HG02798 (cell line): ENCODE measurements around the gene CYB561D1.

ENCODE experiments used
- ATAC-seq: cut with Tn5 transposase; IDR thresholded peaks from one replicate; pipeline ENCODE4 v1.9.1; 2021; ENCODE audit warnings: mild to moderate bottlenecking; ENCODE audit not compliant: unreplicated experiment, poor library complexity

Gene CYB561D1

GRCh38 chr1:109499081-109499480 lies 5.2 kb downstream of the CYB561D1 start:
- ATAC-seq = no peak

DNA sequence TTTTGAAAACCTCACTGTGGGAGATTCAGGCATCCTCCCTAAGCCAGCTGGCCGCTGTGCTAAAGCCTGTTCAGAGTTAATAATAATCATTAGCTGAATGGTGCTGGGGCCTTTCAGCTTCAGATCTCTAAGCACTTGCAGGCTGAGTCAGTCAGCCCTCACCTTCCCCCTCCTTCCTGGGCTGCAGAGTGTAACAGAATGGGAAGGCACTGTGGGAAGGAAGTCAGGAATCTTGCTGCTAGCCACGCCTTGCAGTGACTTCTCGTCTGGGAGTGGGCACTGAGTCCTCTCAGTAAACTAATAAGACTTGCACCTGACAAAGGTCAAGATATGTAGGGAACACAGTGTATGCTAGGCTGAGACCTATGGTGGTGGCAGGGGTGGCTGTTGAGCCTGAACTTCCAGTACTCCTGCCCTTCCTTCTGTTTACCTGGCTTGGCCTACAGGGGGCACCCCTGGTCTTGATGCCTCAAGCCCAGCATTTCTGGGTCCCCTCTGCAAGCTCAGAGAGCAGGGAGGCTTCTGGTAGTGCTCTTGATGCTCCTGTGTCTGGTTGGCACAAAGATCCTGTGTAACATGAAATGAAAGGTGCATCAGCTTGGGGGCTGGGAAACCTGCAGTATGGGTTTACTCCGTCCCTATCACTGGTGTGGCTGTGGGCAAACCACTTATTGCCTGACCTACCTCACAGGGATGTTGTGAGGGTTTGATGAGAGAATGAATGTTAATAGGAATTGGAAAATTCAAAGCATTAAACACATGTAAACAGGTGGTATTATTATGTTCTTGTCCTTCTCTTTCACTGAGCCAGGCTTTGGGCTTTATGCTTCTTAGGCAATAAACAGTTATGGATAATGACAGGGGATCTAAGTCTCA lies 6.0 kb downstream of the CYB561D1 start:
- no peak for ATAC-seq

GRCh38 chr1:109500941-109501381 lies 7.1 kb downstream of the CYB561D1 start:
- no peak for ATAC-seq

GRCh38 chr1:109501644-109502363 lies 7.9 kb downstream of the CYB561D1 start:
- ATAC-seq = no peak

DNA sequence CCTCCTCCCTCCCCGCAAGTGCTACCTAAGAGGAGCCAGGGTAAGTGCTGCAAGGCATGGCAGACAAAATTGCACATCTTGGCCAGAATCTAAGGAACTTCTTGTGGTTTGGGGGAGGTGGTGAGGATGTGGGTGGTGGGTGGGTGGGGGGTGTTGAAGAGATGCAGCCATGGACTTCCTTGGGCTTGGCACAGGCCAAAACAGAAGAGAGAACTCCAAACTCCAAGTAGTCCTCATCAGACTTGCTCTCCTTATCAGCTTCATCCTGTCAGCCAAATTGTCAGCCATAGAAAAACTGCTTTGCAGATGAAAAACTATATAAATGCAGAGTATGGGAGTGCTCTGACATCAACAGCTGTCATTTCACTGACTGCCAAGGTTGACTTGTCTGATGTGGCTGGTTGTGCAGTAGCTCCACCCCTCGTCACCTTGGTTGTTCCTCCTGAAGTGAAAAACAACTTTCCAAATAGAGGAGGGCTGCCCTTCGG lies 8.5 kb downstream of the CYB561D1 start:
- ATAC-seq = no peak

GRCh38 chr1:109503935-109504334 lies 10.0 kb downstream of the CYB561D1 start:
- ATAC-seq = no peak

DNA sequence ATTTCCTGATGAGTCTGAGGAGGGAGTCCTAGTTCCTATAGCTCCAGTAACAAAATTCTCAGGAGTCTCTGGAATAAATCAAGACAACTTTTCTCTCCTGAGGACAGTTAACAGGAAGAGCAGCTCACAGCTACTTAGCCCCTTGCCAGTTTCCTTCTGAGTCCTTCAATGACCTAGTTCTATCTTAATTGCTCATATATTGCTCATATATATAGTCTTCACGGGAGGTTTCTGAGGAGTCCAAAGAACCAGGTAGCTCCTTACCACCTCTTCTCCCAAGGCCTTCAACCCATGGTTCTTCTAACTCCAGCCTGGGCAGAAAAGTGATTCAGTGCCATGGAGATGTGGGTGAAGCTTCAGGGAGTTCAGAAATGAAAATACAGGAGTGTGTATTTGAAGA lies 11.1 kb downstream of the CYB561D1 start:
- no peak for ATAC-seq

- no peak for ATAC-seq
Observed at GRCh38 chr1:109508001-109508872, 14.3 kb downstream of the CYB561D1 start.

DNA sequence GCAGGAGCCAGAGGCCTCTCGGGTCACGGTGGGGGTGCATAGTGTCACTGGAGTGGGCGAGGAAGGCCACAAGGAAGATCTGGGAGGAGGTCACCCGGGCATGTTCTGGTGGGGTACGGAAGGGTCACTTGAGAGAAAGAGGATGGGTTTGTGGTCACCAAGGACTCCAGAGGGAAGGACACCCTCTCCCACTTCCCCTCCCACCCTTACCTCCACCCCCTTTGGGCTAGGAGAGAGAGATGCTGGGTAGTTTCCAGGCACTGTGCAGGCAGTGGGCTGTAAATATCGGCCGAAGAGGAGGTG lies 14.9 kb downstream of the CYB561D1 start:
- ATAC-seq = no peak

- ATAC-seq = peak; percentile 81
Observed at GRCh38 chr1:109509176-109510134, 15.6 kb downstream of the CYB561D1 start, which contains the start of gene AMIGO1. TSS of gene AMIGO1 (minus strand) at chr1:109509727. CDS start at chr1:109508912, 815 bp downstream.

- ATAC-seq = no peak
Observed at GRCh38 chr1:109513110-109513710, 19.3 kb downstream of the CYB561D1 start.

DNA sequence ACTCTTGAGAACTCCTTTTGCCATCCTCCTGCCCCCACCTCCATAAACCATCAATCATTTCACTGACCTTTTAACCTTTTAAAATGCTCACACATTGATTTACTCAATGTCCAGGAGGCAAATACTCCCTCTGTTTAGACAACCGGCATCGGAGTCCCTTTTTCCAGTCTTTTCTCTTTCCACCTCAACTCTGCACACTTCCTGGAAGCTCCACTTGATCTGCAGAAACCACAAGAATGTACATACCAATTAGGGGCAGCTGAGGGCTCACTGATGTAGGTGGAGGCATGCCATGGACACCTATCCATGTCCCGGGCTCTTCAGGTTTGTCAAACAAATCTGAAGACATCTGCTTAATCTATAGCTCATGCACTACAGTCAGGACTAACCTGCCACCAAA lies 21.0 kb downstream of the CYB561D1 start:
- no peak for ATAC-seq

DNA sequence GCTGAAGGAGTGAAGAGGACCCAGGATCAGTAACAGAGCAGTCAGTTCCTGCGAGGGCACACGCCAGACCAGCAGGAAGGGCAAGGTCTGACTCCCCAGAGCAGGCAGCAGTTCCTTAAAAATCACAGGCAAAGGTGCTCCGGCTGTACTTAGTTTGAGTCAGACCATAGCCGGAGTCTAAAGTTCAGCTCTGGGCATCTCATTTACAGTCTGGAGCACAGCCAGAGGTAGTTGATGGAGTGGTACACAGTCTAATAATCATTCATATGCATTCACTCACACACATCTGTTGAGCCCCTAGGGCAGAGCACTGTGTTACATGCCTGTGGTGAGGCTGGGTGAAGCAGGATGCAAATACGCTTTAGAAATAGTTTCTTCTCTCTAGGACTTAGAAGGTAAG lies 23.0 kb downstream of the CYB561D1 start:
- ATAC-seq = no peak

DNA sequence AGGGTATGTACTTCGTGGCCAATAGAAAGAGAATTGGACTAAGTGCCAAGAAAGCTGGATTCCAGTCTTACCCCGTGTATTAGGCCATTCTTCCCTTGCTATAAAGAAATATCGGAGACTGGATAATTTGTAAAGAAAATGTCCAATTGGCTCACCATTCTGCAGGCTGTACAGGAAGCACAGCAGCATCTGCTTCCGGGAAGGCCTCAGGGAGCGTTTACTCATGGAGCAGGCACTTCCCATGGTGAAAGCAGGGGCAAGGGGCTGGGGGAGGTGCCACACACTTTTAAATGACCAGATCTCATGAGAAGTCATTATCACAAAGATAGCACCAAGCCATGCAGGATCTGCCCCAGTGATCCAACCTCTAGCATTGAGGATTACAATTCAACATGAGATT lies 23.4 kb downstream of the CYB561D1 start:
- ATAC-seq = no peak

DNA sequence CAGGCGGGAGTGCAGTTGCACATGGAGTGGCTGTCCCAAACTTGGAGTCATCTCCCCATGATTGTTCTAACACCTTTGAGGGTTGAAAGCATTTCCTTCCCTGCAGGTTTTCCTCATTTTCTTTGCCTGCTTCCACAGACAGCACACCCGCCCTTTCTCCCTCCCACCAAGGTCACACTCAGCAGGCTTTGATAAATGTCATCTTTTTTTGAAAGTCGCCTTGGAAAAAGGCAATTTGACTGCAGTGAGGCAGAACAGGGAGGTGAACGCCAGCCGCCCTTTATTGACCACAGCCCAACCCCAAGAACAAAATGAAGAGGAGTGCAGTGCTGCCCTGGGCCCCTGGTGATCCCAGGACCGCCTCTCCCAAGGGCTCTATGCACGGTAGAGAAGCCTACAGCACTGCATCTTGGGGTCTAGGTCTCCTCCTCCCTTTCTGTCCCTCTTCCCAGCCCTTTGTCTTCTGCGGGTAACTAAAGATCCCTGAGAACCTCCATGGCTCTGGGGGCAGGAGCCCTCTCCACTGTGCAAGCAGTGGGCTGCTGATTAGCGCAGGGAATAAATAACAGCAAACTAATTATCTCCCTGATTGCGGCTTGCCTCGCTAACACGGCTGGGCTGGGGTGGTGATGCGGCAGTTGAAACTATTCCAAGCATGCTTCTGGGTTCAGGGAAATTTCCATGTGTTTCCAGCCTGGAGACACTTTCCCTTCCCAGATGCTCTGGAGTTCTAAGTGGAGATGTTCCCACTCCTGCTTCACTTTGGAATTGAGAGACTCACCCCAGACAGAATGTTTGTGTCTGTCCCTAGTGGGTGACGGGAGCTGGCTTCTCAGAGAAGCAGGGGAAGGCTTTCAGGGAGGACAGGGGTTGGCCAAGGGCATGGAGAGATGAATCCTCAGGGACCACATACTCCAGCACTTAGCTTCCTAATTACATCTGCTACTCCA lies 27.4 kb downstream of the CYB561D1 start:
- no peak for ATAC-seq

DNA sequence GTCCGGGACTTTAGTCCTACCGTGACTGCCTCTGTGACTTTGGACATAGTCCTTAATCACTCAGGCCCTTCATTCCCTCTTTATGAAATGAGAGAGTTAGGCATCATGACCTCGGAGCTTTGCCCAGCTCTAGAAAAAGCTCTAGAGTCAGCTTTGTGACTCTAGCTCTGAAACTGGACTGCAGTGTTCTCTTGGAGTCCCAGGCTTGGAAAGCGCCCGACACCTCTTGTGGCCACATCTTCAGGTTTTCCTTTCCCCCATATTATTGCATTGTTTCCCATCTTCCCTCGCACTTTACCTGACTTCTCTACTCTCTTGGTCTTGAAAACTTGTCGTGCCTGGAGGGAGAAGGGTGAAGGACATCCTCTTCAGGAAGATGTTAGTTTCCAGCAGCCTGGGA lies 28.1 kb downstream of the CYB561D1 start:
- ATAC-seq = no peak

- ATAC-seq = no peak
Observed at GRCh38 chr1:109523706-109524105, 29.8 kb downstream of the CYB561D1 start.
